HG03066 (cell line): Measurements from ENCODE around the gene LDAH.
A peak's percentile ranks its signal among the peaks of the same experiment; 100 is the strongest.

ENCODE experiments used
- ATAC-seq: cut with Tn5 transposase; IDR thresholded peaks from one replicate; pipeline ENCODE4 v1.9.1; 2021; ENCODE audit warnings: low read depth; ENCODE audit not compliant: unreplicated experiment

LDAH gene

GRCh38 chr2:20670315-20671035 lies 152.4 kb downstream of the LDAH start:
- ATAC-seq = no peak

DNA sequence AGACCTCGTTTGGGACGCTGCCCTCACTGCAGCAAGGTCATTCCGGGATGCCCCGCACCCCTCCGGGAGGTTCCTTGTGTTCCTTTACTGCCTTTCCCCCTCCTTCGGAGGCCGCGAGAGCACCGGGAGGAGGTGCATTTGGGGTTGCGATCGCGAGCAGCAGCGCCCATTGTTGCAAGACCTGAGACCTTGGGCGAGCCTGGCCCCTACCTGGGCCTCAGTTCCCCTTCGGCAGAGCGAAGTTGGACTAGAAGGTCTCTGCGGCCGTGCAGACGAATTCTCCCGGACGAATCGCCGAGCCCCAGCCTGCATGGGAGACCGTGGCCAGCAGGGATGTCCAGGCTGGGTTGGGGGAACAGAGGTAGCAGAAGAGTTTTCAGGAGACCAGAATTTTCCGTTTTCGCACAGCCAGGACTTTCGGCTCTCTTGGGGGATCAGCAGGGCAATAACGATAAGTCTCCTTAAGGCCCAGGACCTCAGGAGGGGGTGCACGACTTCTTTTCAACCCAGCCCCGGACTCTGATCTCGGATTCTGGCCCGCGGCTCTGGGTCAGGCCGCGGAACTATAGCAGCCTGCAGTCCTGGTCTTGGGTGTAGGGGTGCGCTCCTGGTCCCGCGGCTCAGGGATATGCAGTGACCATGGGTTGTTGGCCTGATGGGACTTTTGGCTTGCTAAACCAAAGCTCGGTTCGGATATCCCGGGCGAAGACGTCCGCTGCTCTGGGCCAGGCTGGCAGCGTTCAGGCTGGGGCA lies 153.2 kb downstream of the LDAH start:
- no peak for ATAC-seq

GRCh38 chr2:20668871-20669475 lies 153.9 kb downstream of the LDAH start:
- ATAC-seq = no peak

GRCh38 chr2:20668451-20668850 lies 154.4 kb downstream of the LDAH start:
- no peak for ATAC-seq

DNA sequence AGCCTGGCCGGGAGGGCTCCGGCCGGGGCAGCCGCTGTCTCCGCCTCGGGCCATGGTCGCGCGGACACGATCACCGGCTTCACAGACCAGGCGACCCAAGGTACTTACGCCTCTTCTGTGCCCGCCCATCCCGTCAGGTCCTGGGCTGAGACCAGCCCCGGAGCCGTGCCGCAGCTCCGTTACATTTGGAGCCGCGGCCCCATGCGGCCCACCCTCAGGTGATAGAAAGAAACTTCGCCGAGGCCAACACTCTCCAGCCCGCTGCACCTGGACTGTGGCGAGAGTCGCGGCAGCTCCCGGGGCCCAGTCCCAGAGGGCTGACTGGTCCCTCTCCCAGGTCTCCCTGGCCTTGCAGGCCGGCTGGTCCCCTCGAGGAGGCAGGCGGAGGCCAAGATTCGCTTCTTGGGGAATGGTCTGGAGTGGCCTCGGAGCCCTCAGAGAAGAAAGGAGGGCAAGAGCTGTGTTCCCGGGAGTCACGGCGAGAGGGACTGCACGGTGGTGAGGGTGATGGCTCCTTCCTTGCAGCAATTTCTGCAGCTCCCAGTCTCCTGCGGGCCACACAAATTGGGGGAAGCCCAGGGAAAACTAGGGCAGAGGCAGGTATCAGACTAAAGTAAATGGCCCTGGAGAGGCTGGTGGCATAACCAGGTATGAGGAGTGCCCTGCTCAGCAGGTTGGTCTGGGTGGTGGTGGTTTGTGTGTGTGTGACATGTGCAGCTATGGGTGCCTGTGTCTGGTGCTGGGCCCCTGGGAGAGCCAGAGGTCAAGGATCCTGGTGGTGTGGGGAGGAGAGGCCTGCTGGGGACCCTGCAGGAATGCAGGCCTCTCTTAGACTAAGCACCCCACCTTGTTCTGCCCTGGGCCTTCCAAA lies 155.1 kb downstream of the LDAH start:
- ATAC-seq = no peak

DNA sequence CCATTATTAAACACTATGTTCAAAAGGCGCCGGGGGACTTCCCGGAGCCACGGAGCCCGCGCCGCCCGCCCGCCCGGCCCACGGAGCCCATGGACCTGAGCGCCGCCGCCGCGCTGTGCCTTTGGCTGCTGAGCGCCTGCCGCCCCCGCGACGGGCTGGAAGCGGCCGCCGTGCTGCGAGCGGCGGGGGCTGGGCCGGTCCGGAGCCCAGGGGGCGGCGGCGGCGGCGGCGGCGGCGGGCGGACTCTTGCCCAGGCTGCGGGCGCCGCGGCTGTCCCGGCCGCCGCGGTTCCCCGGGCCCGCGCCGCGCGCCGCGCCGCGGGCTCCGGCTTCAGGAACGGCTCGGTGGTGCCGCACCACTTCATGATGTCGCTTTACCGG lies 155.8 kb downstream of the LDAH start:
- ATAC-seq = no peak

- no peak for ATAC-seq
Measured at GRCh38 chr2:20666304-20667150, 156.4 kb downstream of the LDAH start, which contains the start of gene GDF7. Gene GDF7 (plus strand): TSS chr2:20667144. CDS start chr2:20667240, 96 bp downstream.

DNA sequence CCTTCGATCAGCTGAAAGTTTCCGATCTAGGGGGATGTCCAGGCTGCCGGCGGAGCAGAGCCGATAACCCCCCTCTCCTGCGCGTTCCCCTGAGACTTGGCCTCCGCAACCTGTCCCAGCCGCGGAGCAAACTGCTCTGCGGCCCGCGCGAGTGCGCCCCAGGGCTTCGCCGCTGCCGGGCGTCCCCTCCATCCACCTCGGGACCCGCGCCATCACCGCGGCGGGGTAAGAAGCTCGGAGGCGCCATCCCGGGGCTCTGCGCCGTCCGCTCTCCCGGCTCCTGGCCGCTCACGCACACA lies 156.9 kb downstream of the LDAH start:
- ATAC-seq = no peak

DNA sequence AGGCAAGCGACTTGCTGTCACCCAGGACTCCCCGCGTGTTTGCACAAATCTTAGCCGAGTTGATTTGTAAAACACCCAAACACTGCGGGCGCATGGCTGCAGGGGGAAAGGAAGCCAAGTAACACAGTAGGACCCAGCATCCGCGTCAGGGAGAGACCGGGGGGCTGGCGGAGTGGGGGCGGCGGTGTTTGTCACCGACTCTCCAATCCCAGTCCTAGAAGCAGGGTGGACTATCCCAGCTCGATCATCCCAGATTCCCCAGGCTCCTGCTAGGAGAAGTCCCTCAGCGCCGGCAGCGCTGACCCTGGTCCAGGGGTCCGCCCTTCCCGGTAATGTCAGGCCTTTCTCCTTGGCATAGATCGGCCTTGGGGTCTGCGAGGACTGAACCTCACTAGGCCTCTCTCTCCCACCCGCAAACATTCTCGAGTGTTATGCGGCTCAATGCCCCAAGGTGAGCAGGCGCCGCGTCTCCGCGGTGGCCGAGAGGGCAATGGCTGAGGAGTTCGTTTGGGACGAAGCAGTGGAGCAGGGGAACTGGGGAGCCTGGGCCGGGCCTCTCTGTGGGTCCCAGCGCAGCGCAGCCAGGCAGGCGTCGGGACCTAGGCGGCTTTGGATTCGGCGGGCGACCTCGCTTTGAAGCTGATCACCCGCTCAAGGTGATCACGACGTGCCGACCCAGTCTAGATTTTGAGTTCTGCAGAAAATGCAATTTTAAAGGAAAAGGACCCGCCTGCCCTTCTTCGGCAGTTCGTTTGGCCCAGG lies 157.5 kb downstream of the LDAH start:
- no peak for ATAC-seq

DNA sequence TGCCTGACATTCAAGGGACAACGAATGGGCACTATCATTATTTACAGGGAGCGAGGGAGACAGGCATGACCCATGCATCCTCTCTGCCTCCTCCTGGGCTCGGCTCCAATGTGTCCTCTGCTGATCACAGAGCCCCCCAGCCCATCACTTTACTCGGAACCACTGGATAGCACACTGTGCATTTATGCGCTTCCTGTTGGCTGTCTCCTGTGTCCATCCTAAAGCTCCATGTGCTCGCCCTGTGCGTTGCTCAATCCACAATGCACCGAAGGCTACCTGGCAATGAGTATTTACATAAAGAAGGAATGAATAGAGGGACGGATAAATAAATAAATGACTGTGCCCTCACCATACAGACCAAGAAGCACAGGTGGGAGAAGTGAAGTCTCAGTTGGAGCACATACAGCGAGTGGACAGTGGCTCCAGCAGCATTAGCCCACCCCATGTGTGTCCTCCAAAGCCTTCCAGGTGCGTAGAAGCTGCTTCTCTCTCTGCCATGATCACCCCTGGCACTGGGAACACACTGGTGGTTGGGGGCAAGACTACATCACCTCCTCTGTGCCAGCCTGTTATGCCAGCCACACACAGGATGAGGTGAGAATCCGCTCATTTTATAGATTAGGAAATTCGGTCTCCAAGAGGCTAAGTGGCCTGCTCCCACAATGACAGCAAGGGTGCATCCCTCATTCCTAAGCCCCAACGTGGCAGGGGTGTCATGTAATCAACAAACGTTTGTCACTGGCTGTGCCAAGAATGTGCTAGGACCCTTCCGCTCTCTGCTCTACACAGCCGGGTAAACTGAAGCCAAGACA lies 158.3 kb downstream of the LDAH start:
- ATAC-seq = no peak

- ATAC-seq = no peak
Measured at GRCh38 chr2:20664071-20664390, 158.9 kb downstream of the LDAH start.

DNA sequence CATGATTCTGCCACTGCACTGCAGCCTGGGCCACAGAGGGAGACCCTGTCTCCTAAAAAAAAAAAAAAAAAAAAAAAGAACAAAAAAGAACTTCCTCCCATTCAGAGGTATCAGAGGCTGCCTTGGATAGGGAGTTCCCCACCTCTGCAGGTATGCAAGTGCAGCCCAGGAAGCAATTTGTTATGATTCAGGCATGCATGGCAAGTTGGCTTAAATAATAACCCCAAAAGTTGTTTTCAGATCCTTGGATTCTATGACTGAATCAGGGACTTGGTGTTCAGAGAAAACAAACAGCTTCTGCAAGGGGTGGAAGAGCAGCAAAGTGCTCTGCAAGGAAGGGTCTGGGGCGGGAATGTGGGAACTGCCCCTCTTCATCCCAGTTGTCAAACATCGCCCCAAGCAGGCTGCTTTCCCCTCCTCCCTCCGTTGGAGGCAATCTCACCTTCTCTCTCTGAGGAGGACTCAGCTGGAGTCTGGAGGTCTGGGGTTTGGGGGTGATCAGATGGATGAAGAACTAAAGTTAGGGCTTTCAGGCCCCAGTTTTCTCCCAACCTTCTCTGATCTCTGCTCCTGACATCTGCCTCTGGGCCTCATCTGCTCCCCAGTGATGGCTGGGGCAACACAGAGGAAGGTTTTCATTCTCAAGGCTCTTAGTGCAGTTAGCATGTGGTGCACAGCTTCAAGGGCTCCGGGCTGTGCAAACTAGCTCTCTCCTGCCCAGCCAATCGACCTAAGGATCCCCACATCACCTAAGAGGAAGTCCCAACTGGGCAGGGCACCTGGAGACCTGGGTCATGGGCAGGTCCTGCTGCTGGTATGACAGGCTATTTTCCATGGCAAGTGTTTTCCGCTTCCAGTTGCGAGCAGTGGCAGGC lies 159.5 kb downstream of the LDAH start:
- ATAC-seq = no peak

DNA sequence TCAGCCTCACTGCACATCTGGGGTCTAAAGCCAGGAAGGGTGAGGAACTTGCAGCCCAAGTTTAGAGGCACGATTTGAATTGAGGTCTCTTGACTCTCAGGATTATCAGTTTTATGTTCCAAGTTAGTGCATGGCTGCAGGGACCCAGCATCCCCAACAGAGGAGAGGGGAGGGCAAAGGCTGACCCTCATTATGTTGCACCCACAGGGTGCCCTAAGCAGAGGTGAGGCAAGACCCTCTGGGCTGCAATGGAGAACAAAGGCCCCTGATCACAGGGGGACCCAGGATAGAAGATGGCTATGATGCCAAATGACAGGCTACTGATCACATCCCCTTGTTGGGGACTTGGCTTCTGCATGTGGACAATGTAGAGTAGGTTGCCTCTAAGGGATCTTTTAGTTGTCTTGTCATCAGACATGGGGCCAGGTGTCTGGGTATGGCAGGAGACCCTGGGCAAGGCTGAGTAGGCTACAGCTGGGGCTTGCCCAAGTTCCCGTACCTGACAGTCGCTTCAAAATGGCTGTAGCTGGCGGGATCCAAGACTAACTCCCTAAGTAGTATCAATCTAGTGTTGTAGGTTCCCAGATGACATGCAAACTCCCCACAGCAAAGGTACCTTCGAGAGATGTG lies 160.5 kb downstream of the LDAH start:
- ATAC-seq = no peak

GRCh38 chr2:20661421-20662307 lies 161.2 kb downstream of the LDAH start:
- ATAC-seq = peak; percentile 65

GRCh38 chr2:20660506-20661420 lies 162.1 kb downstream of the LDAH start:
- ATAC-seq = no peak
